HEK293T (cell line): Measurements from ENCODE around the gene C2CD5.

ENCODE experiments used
- BHLHE40 ChIP-seq: fragments of 450-650 bp; IDR thresholded peaks from 2 replicates; pipeline ENCODE4 v1.6.1; 2016; ENCODE audit warnings: mild to moderate bottlenecking, moderate library complexity, borderline replicate concordance
- CTBP1 ChIP-seq: fragments of 450-650 bp; IDR thresholded peaks from 2 replicates; pipeline ENCODE4 v1.6.1; 2016; ENCODE audit warnings: borderline replicate concordance
- FOXA1 ChIP-seq: fragments of 450-650 bp; IDR thresholded peaks from 2 replicates; pipeline ENCODE4 v1.6.1; 2016; ENCODE audit warnings: mild to moderate bottlenecking
- FOXK2 ChIP-seq: fragments of 450-650 bp; IDR thresholded peaks from 2 replicates; pipeline ENCODE4 v1.6.1; 2016; ENCODE audit warnings: mild to moderate bottlenecking
- FOXM1 ChIP-seq: fragments of 450-650 bp; IDR thresholded peaks from 2 replicates; pipeline ENCODE4 v1.6.1; 2017; ENCODE audit warnings: mild to moderate bottlenecking, borderline replicate concordance
- HDGF ChIP-seq: fragments of 450-650 bp; IDR thresholded peaks from 2 replicates; pipeline ENCODE4 v1.6.1; 2017; ENCODE audit warnings: antibody characterized with exemption, borderline replicate concordance
- L3MBTL2 ChIP-seq: fragments of 450-650 bp; conservative IDR thresholded peaks from 2 replicates; pipeline ENCODE4 v1.6.1; 2016; ENCODE audit warnings: mild to moderate bottlenecking
- LEF1 ChIP-seq: fragments of 450-650 bp; IDR thresholded peaks from 2 replicates; pipeline ENCODE4 v1.6.1; 2017; ENCODE audit warnings: mild to moderate bottlenecking, borderline replicate concordance
- NFRKB ChIP-seq: fragments of 450-650 bp; IDR thresholded peaks from 2 replicates; pipeline ENCODE4 v1.6.1; 2016; ENCODE audit warnings: mild to moderate bottlenecking, moderate library complexity
- SP1 ChIP-seq: fragments of 450-650 bp; IDR thresholded peaks from 2 replicates; pipeline ENCODE4 v1.6.1; 2017
- SUZ12 ChIP-seq: fragments of 450-650 bp; IDR thresholded peaks from 2 replicates; pipeline ENCODE4 v1.6.1; 2016; ENCODE audit warnings: mild to moderate bottlenecking
- TARDBP ChIP-seq: fragments of 450-650 bp; IDR thresholded peaks from 2 replicates; pipeline ENCODE4 v1.6.1; 2016
- ZNF384 ChIP-seq: fragments of 450-650 bp; IDR thresholded peaks from 2 replicates; pipeline ENCODE4 v1.6.1; 2016

GRCh38 chr12:22574921-22575320 lies 30.6 kb upstream of the C2CD5 start:
- TF ChIP-seq NFRKB (no peak), HDGF (no peak), FOXM1 (no peak), BHLHE40 (no peak), ZNF384 (no peak), LEF1 (no peak), CTBP1 (no peak), SP1 (no peak), FOXA1 (no peak), TARDBP (no peak), FOXK2 (no peak), SUZ12 (no peak), L3MBTL2 (no peak)
